ENCODE data around the gene HIBCH.

DNA sequence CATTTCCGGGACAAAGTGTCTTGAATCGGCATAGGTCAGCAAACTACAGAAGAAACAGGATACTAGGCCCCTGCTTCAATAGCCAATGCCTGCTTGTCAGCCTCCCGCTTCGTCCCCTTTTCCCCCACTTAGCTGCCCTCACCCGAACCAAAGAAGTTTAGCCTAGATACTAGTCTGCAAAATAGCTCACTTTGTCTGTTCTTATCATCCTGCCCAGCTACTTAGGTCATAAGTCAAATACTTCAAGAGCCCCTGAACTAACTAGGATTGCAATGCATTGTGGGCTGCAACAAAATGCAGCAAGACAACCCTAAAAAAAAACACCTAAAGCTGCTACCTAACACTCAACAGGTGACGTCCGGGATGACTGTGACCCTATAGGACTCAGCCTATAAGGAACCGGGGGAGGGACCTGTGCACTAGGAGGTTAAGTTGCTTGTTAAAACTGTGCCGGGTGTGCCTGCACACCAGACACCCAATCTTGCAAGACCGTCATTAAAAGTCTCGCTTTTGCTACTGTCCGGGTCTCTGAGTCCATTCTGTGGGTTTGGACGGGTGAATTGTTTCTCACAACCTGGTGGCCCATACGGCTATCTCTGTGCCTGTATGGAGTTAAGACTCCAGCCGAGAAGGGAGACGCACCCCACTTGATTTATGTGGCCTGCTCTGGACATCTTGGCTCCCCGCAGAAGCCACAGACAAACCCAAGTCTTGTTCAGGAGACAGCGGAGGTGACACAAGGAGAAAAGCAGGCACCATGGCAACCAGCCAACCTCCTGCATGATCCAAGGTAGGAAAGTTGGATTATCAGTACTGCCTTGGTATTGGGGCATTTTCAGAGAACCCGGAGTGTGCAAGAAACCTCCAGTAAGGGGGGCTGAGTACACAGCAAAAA is 105.9 kb downstream of the HIBCH start:
- no peak for TF ChIP-seq EZH2 (IDR thresholded peaks at IDR 0.05; ENCODE audit: low read length)
- TF ChIP-seq, protein P1, sequence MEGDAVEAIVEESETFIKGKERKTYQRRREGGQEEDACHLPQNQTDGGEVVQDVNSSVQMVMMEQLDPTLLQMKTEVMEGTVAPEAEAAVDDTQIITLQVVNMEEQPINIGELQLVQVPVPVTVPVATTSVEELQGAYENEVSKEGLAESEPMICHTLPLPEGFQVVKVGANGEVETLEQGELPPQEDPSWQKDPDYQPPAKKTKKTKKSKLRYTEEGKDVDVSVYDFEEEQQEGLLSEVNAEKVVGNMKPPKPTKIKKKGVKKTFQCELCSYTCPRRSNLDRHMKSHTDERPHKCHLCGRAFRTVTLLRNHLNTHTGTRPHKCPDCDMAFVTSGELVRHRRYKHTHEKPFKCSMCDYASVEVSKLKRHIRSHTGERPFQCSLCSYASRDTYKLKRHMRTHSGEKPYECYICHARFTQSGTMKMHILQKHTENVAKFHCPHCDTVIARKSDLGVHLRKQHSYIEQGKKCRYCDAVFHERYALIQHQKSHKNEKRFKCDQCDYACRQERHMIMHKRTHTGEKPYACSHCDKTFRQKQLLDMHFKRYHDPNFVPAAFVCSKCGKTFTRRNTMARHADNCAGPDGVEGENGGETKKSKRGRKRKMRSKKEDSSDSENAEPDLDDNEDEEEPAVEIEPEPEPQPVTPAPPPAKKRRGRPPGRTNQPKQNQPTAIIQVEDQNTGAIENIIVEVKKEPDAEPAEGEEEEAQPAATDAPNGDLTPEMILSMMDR (optimal IDR thresholded peaks at IDR 0.05 in 1 of 3, IDR thresholded peaks at IDR 0.05 in 1 of 3, conservative IDR thresholded peaks at IDR 0.05 in 1 of 3; ENCODE audit: extremely low read depth in 1 of 3, insufficient read depth in 2 of 3, low read length in 3 of 3): no peak
